Neural cell (in vitro differentiated cells): ENCODE data around the gene BLM. TPM values are rescaled to one million over a fixed set of nuclear protein-coding genes. Genes with fewer than 3 reads are reported as not detected.

Experiments
- H2AFZ ChIP-seq: fragments of 200-600, 300-800 bp; sonication (generic), shearing (Covaris generic); 2 replicates; pipeline ENCODE4 v1.6.0; 2014; ENCODE audit warnings: low read depth, mild to moderate bottlenecking, antibody characterized with exemption, low read length, moderate library complexity
- H3F3A ChIP-seq: fragments of 200-600 bp; shearing (Covaris generic); 2 replicates; pipeline ENCODE4 v1.6.1; 2016; ENCODE audit warnings: mild to moderate bottlenecking, moderate library complexity, mixed read lengths, antibody characterized with exemption, low read length; ENCODE audit not compliant: insufficient read depth, poor library complexity, severe bottlenecking
- H3K27ac ChIP-seq: fragments of 200-600, 300-800 bp; sonication (generic), shearing (Covaris generic); 2 replicates; pipeline ENCODE4 v1.5.1; 2014; ENCODE audit warnings: mild to moderate bottlenecking, low read length, moderate library complexity
- H3K27me3 ChIP-seq: fragments of 300-800, 200-600 bp; sonication (generic), shearing (Covaris generic); 2 replicates; pipeline ENCODE4 v1.6.0; 2014; ENCODE audit warnings: mild to moderate bottlenecking, low read depth, low read length, moderate library complexity; ENCODE audit not compliant: insufficient read depth
- H3K36me3 ChIP-seq: fragments of 300-800, 200-600 bp; sonication (generic), shearing (Covaris generic); 2 replicates; pipeline ENCODE4 v1.5.1; 2014; ENCODE audit warnings: mild to moderate bottlenecking, antibody characterized with exemption, low read length, moderate library complexity; ENCODE audit not compliant: insufficient read depth
- H3K4me2 ChIP-seq: fragments of 300-800, 200-600 bp; sonication (generic), shearing (Covaris generic); 2 replicates; pipeline ENCODE4 v1.6.0; 2014; ENCODE audit warnings: mild to moderate bottlenecking, low read length
- H3K4me3 ChIP-seq: fragments of 300-800, 200-600 bp; sonication (generic), shearing (Covaris generic); 2 replicates; pipeline ENCODE4 v1.5.1; 2014; ENCODE audit warnings: mild to moderate bottlenecking, low read length, moderate library complexity
- H3K79me2 ChIP-seq: fragments of 200-600 bp; shearing (Covaris generic); replicated peaks from 2 replicates; pipeline ENCODE4 v1.6.0; 2014; ENCODE audit warnings: mild to moderate bottlenecking, low read length, moderate library complexity; ENCODE audit not compliant: insufficient read depth
- H3K9ac ChIP-seq: fragments of 300-800, 200-600 bp; sonication (generic), shearing (Covaris generic); 2 replicates; pipeline ENCODE4 v1.6.1; 2016; ENCODE audit warnings: mild to moderate bottlenecking, low read length, mixed read lengths
- H3K9me2 ChIP-seq: fragments of 200-600 bp; shearing (Covaris generic); 2 replicates; pipeline ENCODE4 v1.6.1; 2016; ENCODE audit warnings: mild to moderate bottlenecking, low read length, mixed read lengths; ENCODE audit not compliant: insufficient read depth
- H3K9me3 ChIP-seq: fragments of 200-600, 300-800 bp; sonication (generic), shearing (Covaris generic); 2 replicates; pipeline ENCODE4 v1.6.1; 2016; ENCODE audit warnings: mild to moderate bottlenecking, mixed run types, low read length, moderate library complexity, mixed read lengths
- H4K20me1 ChIP-seq: fragments of 200-600 bp; shearing (Covaris generic); 2 replicates; pipeline ENCODE4 v1.6.1; 2016; ENCODE audit warnings: mild to moderate bottlenecking, mixed run types; ENCODE audit not compliant: insufficient read depth
- EP300 ChIP-seq: fragments of 450-650 bp; conservative IDR thresholded peaks from 2 replicates; pipeline ENCODE4 v1.6.1; 2014; ENCODE audit warnings: antibody characterized with exemption, mild to moderate bottlenecking, moderate library complexity; ENCODE audit not compliant: poor library complexity, severe bottlenecking
- EZH2 ChIP-seq: fragments of 200-600, 300-800 bp; shearing (Covaris generic), sonication (generic); IDR thresholded peaks from 2 replicates; pipeline ENCODE4 v1.6.1; 2014; ENCODE audit warnings: antibody characterized with exemption, low read length, borderline replicate concordance, mild to moderate bottlenecking; ENCODE audit not compliant: insufficient read depth, poor library complexity, severe bottlenecking
- MXI1 ChIP-seq: fragments of 450-650 bp; conservative IDR thresholded peaks from 2 replicates; pipeline ENCODE4 v1.6.1; 2014; ENCODE audit warnings: antibody characterized with exemption, mild to moderate bottlenecking; ENCODE audit not compliant: poor library complexity, severe bottlenecking
- POLR2AphosphoS5 ChIP-seq: IDR thresholded peaks from 2 replicates; pipeline ENCODE4 v1.6.1; 2012
- RAD21 ChIP-seq: fragments of 450-650 bp; conservative IDR thresholded peaks from 2 replicates; pipeline ENCODE4 v1.6.1; 2014; ENCODE audit warnings: antibody characterized with exemption, mild to moderate bottlenecking, moderate library complexity
- REST ChIP-seq: IDR thresholded peaks from 2 replicates; pipeline ENCODE4 v1.6.1; 2012; ENCODE audit warnings: borderline replicate concordance
- SMC3 ChIP-seq: fragments of 450-650 bp; conservative IDR thresholded peaks from 2 replicates; pipeline ENCODE4 v1.6.1; 2014; ENCODE audit warnings: antibody characterized with exemption, mild to moderate bottlenecking, moderate library complexity; ENCODE audit not compliant: poor library complexity
- TAF1 ChIP-seq: IDR thresholded peaks from 2 replicates; pipeline ENCODE4 v1.6.1; 2012; ENCODE audit warnings: low read depth
- polyA plus RNA-seq: library from polyadenylated mRNA; depleted of rRNA; stranded (reverse); fragments of >200 nt; gene quantifications from 2 replicates; pipeline ENCODE4 v1.2.3, GENCODE V29; 2014
- TF ChIP-seq, protein P1 (sequence below): fragments of 450-650 bp; IDR thresholded peaks from 2 replicates; pipeline ENCODE4 v1.5.1; 2014; ENCODE audit warnings: antibody characterized with exemption, mild to moderate bottlenecking, moderate library complexity; ENCODE audit not compliant: poor library complexity, severe bottlenecking

BLM gene
- polyA plus RNA-seq, 1 donor from 2014 or later, result 4.5 TPM

- Histone ChIP-seq H3K9me3 (no peaks in the 10 kb centered on the region), H2AFZ (no peak overlapping the region), H3K27ac (no peak overlapping the region), H3K79me2 (no peaks in the 10 kb centered on the region), H3K9me2 (no peaks in the 10 kb centered on the region), H3K4me3 (no peak overlapping the region), H3K9ac (no peak overlapping the region), H3K27me3 (no peaks in the 10 kb centered on the region), H3F3A (no peaks in the 10 kb centered on the region), H4K20me1 (no peaks in the 10 kb centered on the region), H3K4me2 (no peak overlapping the region), H3K36me3 (no peaks in the 10 kb centered on the region)
- TF ChIP-seq EP300, result no peak
- TF ChIP-seq RAD21, result no peak
- TF ChIP-seq, protein P1, sequence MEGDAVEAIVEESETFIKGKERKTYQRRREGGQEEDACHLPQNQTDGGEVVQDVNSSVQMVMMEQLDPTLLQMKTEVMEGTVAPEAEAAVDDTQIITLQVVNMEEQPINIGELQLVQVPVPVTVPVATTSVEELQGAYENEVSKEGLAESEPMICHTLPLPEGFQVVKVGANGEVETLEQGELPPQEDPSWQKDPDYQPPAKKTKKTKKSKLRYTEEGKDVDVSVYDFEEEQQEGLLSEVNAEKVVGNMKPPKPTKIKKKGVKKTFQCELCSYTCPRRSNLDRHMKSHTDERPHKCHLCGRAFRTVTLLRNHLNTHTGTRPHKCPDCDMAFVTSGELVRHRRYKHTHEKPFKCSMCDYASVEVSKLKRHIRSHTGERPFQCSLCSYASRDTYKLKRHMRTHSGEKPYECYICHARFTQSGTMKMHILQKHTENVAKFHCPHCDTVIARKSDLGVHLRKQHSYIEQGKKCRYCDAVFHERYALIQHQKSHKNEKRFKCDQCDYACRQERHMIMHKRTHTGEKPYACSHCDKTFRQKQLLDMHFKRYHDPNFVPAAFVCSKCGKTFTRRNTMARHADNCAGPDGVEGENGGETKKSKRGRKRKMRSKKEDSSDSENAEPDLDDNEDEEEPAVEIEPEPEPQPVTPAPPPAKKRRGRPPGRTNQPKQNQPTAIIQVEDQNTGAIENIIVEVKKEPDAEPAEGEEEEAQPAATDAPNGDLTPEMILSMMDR, result no peak
Measured at GRCh38 chr15:90819390-90819789, 102.2 kb downstream of the BLM start.

- Histone ChIP-seq H3K79me2 (no peaks in the 10 kb centered on the region), H3F3A (no peaks in the 10 kb centered on the region), H3K4me3 (no peak overlapping the region), H3K9me2 (no peaks in the 10 kb centered on the region), H3K4me2 (no peak overlapping the region), H3K9me3 (no peaks in the 10 kb centered on the region), H4K20me1 (no peaks in the 10 kb centered on the region), H3K9ac (no peak overlapping the region), H3K27ac (no peak overlapping the region), H2AFZ (no peak overlapping the region), H3K27me3 (no peaks in the 10 kb centered on the region), H3K36me3 (no peaks in the 10 kb centered on the region)
- TF ChIP-seq POLR2AphosphoS5 (no peak), MXI1 (no peak), EZH2 (no peak), TAF1 (no peak), EP300 (no peak), SMC3 (no peak), REST (no peak), RAD21 (no peak)
- TF ChIP-seq, protein P1, result no peak
Measured at GRCh38 chr15:90819850-90820249, 102.7 kb downstream of the BLM start.
